Measurements from ENCODE around the gene MAGI2.

Gene MAGI2

DNA sequence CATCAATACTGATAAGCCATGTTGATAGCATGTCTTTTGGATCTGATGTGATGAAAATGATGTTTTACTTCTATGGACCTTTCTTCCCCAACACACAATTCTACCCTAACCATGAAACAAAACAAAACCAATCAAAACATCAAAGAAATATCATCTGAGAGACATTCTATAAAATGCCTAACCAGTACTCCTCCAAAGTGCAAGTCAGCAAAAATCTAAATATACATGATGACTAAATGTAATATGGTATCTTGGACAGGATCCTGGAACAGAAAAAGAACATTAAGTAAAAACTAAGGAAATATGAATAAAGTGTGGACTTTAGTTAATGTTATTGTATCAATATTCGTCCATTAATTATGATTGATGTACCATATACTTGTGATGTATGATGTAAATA, 625.1 kb downstream of the MAGI2 start:
- TF ChIP-seq, protein P1, sequence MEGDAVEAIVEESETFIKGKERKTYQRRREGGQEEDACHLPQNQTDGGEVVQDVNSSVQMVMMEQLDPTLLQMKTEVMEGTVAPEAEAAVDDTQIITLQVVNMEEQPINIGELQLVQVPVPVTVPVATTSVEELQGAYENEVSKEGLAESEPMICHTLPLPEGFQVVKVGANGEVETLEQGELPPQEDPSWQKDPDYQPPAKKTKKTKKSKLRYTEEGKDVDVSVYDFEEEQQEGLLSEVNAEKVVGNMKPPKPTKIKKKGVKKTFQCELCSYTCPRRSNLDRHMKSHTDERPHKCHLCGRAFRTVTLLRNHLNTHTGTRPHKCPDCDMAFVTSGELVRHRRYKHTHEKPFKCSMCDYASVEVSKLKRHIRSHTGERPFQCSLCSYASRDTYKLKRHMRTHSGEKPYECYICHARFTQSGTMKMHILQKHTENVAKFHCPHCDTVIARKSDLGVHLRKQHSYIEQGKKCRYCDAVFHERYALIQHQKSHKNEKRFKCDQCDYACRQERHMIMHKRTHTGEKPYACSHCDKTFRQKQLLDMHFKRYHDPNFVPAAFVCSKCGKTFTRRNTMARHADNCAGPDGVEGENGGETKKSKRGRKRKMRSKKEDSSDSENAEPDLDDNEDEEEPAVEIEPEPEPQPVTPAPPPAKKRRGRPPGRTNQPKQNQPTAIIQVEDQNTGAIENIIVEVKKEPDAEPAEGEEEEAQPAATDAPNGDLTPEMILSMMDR (IDR thresholded peaks at IDR 0.05) = no peak
- Histone ChIP-seq H3K27ac (no peak overlapping the region), H3K4me3 (ENCODE audit: low read depth in 1 of 2, low read length in 1 of 2) (no peak overlapping the region)

DNA sequence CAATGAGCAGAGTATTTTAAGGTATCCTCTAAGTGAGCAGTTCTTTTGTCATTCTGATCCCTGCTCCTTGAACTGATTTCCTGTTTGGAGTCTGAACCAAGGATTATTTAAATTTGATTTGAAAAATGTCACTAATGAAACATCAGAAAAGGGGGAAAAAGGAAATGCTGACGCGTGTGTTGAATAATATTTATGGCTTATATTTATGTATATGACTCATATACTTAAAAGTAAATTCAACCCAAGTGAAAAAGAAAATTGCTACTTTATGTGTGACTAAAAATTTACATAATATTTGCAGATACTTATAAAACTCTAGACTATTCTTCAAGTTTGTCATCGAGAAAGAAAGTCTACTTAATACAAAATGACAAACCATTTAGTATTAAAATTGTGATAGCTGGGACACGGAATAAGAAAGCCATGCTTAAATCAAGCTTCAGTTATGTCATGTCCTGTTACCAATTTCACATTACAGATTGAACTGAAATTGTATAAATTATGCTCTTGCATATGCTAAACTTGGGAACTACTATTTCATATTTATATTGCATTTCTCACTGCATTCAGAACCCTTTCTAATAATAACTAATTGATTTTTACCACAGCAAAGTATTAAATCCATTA, 649.9 kb downstream of the MAGI2 start:
- no peaks in the 10 kb centered on the region for H3K36me3 ChIP-seq
- H3K4me1 ChIP-seq (ENCODE audit: control insufficient read depth in 1 of 2, insufficient read depth in 1 of 2, low read depth in 1 of 2, low read length in 1 of 2) = no peaks in the 10 kb centered on the region
- TF ChIP-seq, protein P1 (IDR thresholded peaks at IDR 0.05) = no peak
- H3K9me3 ChIP-seq = no peaks in the 10 kb centered on the region
- no peak overlapping the region for H3K4me3 ChIP-seq (ENCODE audit: low read depth in 1 of 2, low read length in 1 of 2)
- no peaks in the 10 kb centered on the region for H3K27me3 ChIP-seq
- no peak overlapping the region for H3K27ac ChIP-seq

More for the DNA sequence above, 625.1 kb downstream of the MAGI2 start:
- Histone ChIP-seq H3K4me1 (ENCODE audit: control insufficient read depth in 1 of 2, insufficient read depth in 1 of 2, low read depth in 1 of 2, low read length in 1 of 2) (no peaks in the 10 kb centered on the region), H3K9me3 (no peaks in the 10 kb centered on the region), H3K36me3 (no peaks in the 10 kb centered on the region), H3K27me3 (no peaks in the 10 kb centered on the region)

DNA sequence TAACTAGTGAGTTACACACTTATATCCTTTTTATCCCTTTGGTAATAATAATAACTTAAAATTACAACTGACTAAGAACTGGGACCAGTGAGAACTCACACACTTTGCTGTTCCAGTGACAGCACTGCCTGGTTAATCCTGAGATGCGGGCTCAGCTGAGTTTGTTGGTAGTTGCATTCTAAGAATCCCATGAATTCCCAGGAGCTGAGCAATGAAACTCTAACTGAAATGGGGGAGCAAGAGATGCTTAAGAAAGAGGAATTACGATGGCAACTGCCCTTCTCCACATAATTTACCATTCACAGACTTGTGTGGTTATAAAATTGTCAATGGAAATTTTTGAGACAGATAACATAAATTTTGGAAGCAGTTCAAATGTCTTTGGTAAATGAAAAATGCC, 659.4 kb downstream of the MAGI2 start:
- no peaks in the 10 kb centered on the region for H3K36me3 ChIP-seq
- no peak overlapping the region for H3K4me3 ChIP-seq (ENCODE audit: low read depth in 1 of 2, low read length in 1 of 2)
- H3K4me1 ChIP-seq (ENCODE audit: control insufficient read depth in 1 of 2, insufficient read depth in 1 of 2, low read depth in 1 of 2, low read length in 1 of 2) = no peaks in the 10 kb centered on the region
- TF ChIP-seq, protein P1 (IDR thresholded peaks at IDR 0.05) = no peak
- H3K27me3 ChIP-seq = no peaks in the 10 kb centered on the region
- H3K9me3 ChIP-seq = no peaks in the 10 kb centered on the region
- H3K27ac ChIP-seq = no peak overlapping the region

DNA sequence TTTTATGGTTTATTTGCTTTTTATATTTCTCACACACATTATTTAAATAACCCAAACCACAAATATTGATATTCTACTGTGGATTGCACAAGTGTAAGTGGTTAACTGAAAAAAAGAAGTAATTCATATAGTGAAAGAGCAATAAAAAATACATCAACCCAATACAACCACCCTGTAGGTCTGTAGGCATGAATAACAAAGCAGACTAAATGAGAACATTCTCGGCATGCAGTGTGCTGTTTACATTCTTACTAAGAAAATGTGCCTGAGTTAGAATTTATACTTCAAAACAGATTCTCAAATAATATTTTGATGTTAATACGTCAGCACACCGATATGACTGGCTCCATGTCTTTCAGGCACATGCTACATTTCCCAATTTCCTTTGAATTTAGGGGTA, 660.8 kb downstream of the MAGI2 start:
- H3K27me3 ChIP-seq = no peaks in the 10 kb centered on the region
- H3K4me1 ChIP-seq (ENCODE audit: control insufficient read depth in 1 of 2, insufficient read depth in 1 of 2, low read depth in 1 of 2, low read length in 1 of 2) = no peaks in the 10 kb centered on the region
- TF ChIP-seq, protein P1 (IDR thresholded peaks at IDR 0.05) = no peak

DNA sequence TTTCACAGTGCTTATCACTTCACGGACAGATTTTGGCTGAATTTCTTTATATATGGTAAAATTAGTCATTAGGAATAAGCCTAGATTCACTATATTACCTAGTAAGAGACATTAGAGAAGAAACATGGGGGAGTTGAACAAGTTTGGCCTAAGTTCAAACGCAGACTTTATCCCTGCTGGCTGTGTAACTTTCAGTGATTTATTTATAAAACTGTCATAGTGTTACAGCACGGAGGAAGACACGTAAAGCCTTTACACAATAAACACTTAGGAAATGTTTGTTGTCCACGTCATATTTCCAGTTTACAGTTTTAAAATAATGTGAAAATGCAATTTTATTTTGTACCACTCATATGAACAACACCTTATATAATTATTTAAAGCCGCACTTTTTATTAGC, 661.5 kb downstream of the MAGI2 start:
- Histone ChIP-seq H3K9me3 (no peaks in the 10 kb centered on the region), H3K27me3 (no peaks in the 10 kb centered on the region), H3K36me3 (no peaks in the 10 kb centered on the region), H3K27ac (no peak overlapping the region), H3K4me1 (ENCODE audit: control insufficient read depth in 1 of 2, insufficient read depth in 1 of 2, low read depth in 1 of 2, low read length in 1 of 2) (no peaks in the 10 kb centered on the region), H3K4me3 (ENCODE audit: low read depth in 1 of 2, low read length in 1 of 2) (no peak overlapping the region)
- TF ChIP-seq, protein P1 (IDR thresholded peaks at IDR 0.05) = no peak

More for the DNA sequence above, 660.8 kb downstream of the MAGI2 start:
- no peaks in the 10 kb centered on the region for H3K9me3 ChIP-seq
- H3K4me3 ChIP-seq (ENCODE audit: low read depth in 1 of 2, low read length in 1 of 2) = no peak overlapping the region
- H3K27ac ChIP-seq = no peak overlapping the region
- no peaks in the 10 kb centered on the region for H3K36me3 ChIP-seq

All from neutrophil (primary cell).